HepG2 (cell line): ENCODE results near the gene LCK. TPM values are rescaled to one million over a fixed set of nuclear protein-coding genes. Genes with fewer than 3 reads are reported as not detected.
A peak's percentile ranks its signal among the peaks of the same experiment; 100 is the strongest.

Experiments
- CENPX ChIP-seq: sonication (generic); formaldehyde crosslinking; IDR thresholded peaks from 2 replicates; pipeline ENCODE4 v1.9.0; 2021; ENCODE audit warnings: mild to moderate bottlenecking, missing genetic modification reagents, moderate library complexity
- HMGXB4 ChIP-seq, 2 experiments: sonication (generic) in 1 of 2; formaldehyde crosslinking in 1 of 2; IDR thresholded peaks; 2 replicates each; pipeline versions ENCODE4 v1.4.0 to v1.6.1; 2018 to 2020; ENCODE audit warnings: missing genetic modification reagents in 2 of 2, borderline replicate concordance in 1 of 2, low read depth in 1 of 2, mild to moderate bottlenecking in 1 of 2, missing biosample characterization in 1 of 2
- HNRNPL ChIP-seq: fragments of 200-400 bp; formaldehyde crosslinking; IDR thresholded peaks from 2 replicates; pipeline ENCODE4 v1.6.1; 2017; ENCODE audit warnings: mild to moderate bottlenecking, low read depth, low read length
- RERE ChIP-seq: IDR thresholded peaks from 2 replicates; pipeline ENCODE4 v1.6.1; 2016; ENCODE audit warnings: low read depth, missing genetic modification reagents, missing compliant biosample characterization
- RFX5 ChIP-seq: IDR thresholded peaks from 2 replicates; pipeline ENCODE4 v1.6.1; 2011; ENCODE audit warnings: low read depth, low read length, improper control_type of control experiment
- SAP130 ChIP-seq: IDR thresholded peaks from 2 replicates; pipeline ENCODE4 v1.6.1; 2016; ENCODE audit warnings: low read depth
- THAP7 ChIP-seq: sonication (generic); formaldehyde crosslinking; IDR thresholded peaks from 2 replicates; pipeline ENCODE4 v1.8.1; 2023; ENCODE audit warnings: mild to moderate bottlenecking, missing genetic modification reagents
- ZBTB33 ChIP-seq: sonication (generic); formaldehyde crosslinking; IDR thresholded peaks from 2 replicates; pipeline ENCODE4 v1.4.0; 2020; ENCODE audit warnings: missing genetic modification reagents
- ZNF350 ChIP-seq: sonication (generic); formaldehyde crosslinking; IDR thresholded peaks from 2 replicates; pipeline ENCODE4 v1.4.0; 2020; ENCODE audit warnings: mild to moderate bottlenecking, low read depth, missing genetic modification reagents, borderline replicate concordance
- ZNF446 ChIP-seq: sonication (generic); formaldehyde crosslinking; IDR thresholded peaks from 2 replicates; pipeline ENCODE4 v1.5.0; 2020; ENCODE audit warnings: mild to moderate bottlenecking, missing genetic modification reagents
- ZNF512 ChIP-seq: sonication (generic); formaldehyde crosslinking; IDR thresholded peaks from 2 replicates; pipeline ENCODE4 v1.4.0; 2020; ENCODE audit warnings: mild to moderate bottlenecking, missing genetic modification reagents
- ZNF574 ChIP-seq: sonication (generic); formaldehyde crosslinking; IDR thresholded peaks from 2 replicates; pipeline ENCODE4 v1.4.0; 2020; ENCODE audit warnings: missing genetic modification reagents
- ZNF652 ChIP-seq: IDR thresholded peaks from 2 replicates; pipeline ENCODE4 v1.6.1; 2016; ENCODE audit warnings: low read depth, borderline replicate concordance
- polyA plus RNA-seq, 8 experiments: library from polyadenylated mRNA; depleted of rRNA in 3 of 8; stranded (reverse) in 7 of 8; unstranded in 1 of 8; fragments of >200 nt; fragmentation: Illumina TruSeq in 4 of 8; extraction: Trizol in 4 of 8; gene quantifications; 2 replicates each; pipeline versions ENCODE4 v1.2.1 to v1.2.3, GENCODE V29; 2011 to 2016; ENCODE audit warnings: low read depth in 4 of 8, missing spikeins in 1 of 8, mixed read lengths in 1 of 8; ENCODE audit not compliant: insufficient read depth in 1 of 8
- total RNA-seq, 5 experiments: library from RNA; depleted of rRNA; stranded (reverse); fragments of >200 nt; fragmentation: Illumina TruSeq; extraction: Trizol; gene quantifications; 2 replicates each; pipeline ENCODE4 v1.2.3, GENCODE V29; 2016; ENCODE audit warnings: low read depth in 1 of 5

The LCK gene
- total and polyA plus RNA-seq, 2 of the 13 experiments (the other 11 are each of a cell fraction or from before 2014, with no cell fraction given): 0.93 to 1.8 TPM

- TF ChIP-seq RERE (CRISPR knock-in tag) (no peak), CENPX (no peak), HMGXB4 (CRISPR knock-in tag; IDR thresholded peaks at IDR 0.05; ENCODE audit: borderline replicate concordance in 1 of 2, low read depth in 1 of 2) (peak in 1 of 2 experiments; percentile 23; a peak in 1 of 4 replicates), ZBTB33 (CRISPR knock-in tag) (0 out of 2 replicates have a peak, but pooled peaks have one; percentile 5), SAP130 (CRISPR knock-in tag) (0 out of 2 replicates have a peak, but pooled peaks have one; percentile 21), HNRNPL (no peak), ZNF574 (CRISPR knock-in tag) (0 out of 2 replicates have a peak, but pooled peaks have one; percentile 32), ZNF512 (CRISPR knock-in tag) (0 out of 2 replicates have a peak, but pooled peaks have one; percentile 75), ZNF446 (CRISPR knock-in tag) (no peak), RFX5 (no peak), ZNF652 (CRISPR knock-in tag) (no peak), THAP7 (no peak), ZNF350 (CRISPR knock-in tag) (no peak)
Measured at GRCh38 chr1:32242341-32242851, 8.7 kb upstream of the LCK start (continued).
